ENCODE measurements around the gene CLPSL2.
A peak's percentile ranks its signal among the peaks of the same experiment; 100 is the strongest.

The CLPSL2 gene

GRCh38 chr6:35737413-35738211, 38.8 kb upstream of the CLPSL2 start:
- DNase-seq (ENCODE audit: low spot score), result peak; percentile 73
- peak; percentile 51 for TF ChIP-seq CTCF (IDR thresholded peaks at IDR 0.05; ENCODE audit: extremely low read depth, missing control alignments)

GRCh38 chr6:35739645-35740524, 36.5 kb upstream of the CLPSL2 start:
- TF ChIP-seq CTCF (IDR thresholded peaks at IDR 0.05; ENCODE audit: extremely low read depth, missing control alignments), result no peak
- no peak for DNase-seq (ENCODE audit: low spot score)

GRCh38 chr6:35742842-35743241, 33.6 kb upstream of the CLPSL2 start:
- DNase-seq (ENCODE audit: low spot score), result no peak
- no peak for TF ChIP-seq CTCF (IDR thresholded peaks at IDR 0.05; ENCODE audit: extremely low read depth, missing control alignments)

- TF ChIP-seq CTCF (IDR thresholded peaks at IDR 0.05; ENCODE audit: extremely low read depth, missing control alignments), result no peak
- DNase-seq (ENCODE audit: low spot score), result no peak
Measured at GRCh38 chr6:35745509-35745908, 30.9 kb upstream of the CLPSL2 start.

GRCh38 chr6:35746516-35746915, 29.9 kb upstream of the CLPSL2 start:
- DNase-seq (ENCODE audit: low spot score), result no peak
- no peak for TF ChIP-seq CTCF (IDR thresholded peaks at IDR 0.05; ENCODE audit: extremely low read depth, missing control alignments)

- DNase-seq (ENCODE audit: low spot score), result no peak
- TF ChIP-seq CTCF (IDR thresholded peaks at IDR 0.05; ENCODE audit: extremely low read depth, missing control alignments), result no peak
Measured at GRCh38 chr6:35747877-35748276, 28.5 kb upstream of the CLPSL2 start.

GRCh38 chr6:35750557-35750956, 25.8 kb upstream of the CLPSL2 start:
- no peak for TF ChIP-seq CTCF (IDR thresholded peaks at IDR 0.05; ENCODE audit: extremely low read depth, missing control alignments)
- DNase-seq (ENCODE audit: low spot score), result no peak

Measured in GM20000 (cell line).